ENCODE results near the gene FAM200C.

The FAM200C gene

DNA sequence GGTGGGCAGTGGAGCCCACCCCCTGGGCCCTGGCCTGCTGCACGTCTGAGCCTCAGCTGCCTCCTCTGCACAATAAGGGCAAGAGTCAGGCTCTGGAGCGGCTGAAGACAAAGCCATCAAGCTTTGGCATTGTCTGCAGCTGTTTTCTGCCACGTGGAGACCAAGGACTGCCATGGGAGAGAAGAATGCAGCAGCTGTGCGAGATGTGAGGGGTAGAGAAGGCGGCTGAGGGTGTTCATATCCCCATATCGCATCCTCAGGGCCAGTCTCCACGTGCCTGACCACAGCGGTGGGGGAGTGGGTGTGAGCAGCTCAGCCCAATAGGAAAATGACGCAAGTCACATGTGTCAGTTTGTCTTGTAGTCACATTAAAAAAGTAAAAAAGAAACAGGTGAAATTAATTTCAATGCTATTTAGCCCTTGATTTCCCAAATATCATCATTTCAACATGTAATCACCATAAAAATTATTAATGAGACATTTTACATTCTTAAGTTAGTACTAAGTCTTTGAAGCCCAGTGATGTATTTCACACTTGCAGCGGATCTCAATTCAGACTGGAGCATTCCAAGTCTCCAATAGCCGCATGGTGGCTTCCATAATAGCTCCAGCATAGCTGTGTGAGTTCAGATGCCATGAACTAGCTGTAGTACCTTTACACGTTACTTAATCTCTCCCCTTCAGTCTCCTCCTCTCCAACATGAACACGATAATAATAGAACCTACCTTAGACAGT is 36.0 kb downstream of the FAM200C start:
- no peak for DNase-seq

DNA sequence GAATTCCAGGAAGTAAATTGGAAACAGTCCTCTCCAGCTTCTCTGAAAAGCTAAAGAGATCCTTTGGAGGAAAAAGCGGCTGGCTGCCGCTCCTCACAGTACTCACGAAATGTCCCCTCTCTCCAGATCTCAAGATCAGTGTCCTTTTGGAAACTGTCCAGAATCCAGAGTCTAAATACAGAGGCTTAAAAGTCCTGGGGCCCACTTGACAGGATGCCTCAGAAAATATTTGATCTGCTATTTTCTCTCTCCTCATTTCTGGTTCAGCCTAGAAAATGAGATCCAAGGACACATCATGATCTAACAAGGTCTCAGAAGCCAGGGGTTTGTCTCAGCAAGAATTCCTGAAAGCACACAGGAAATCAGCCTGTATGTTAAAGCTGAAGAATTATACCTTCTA is 36.6 kb downstream of the FAM200C start:
- DNase-seq, result no peak

DNA sequence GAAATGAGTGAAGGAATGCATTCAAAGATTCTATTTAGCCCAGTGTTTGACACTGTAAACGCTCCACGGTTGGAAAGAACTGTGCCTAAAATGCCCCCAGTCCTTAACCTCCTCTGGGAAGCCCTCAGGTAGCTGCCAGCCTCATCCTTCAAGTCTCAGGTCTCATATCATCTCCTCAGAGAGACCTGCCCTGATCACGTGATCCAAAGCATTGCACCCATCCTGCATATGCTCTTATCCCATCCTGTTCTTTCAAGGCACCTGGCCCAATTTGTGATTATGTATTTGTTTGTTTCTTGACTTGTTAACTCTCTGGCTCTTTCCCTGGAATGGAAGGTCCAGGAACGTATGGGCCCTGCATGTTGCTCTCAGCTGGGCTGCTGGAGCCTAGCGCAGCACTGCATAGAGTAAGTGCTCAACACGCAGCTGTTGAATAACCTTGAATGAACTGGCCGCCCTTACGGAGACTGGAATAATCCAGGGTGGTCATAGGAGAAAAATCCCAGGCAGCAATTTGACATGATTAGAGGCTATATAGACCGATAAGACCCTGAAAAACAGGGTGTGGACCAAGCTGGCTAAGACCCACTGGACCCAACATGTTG is 38.1 kb downstream of the FAM200C start:
- no peak for DNase-seq

DNA sequence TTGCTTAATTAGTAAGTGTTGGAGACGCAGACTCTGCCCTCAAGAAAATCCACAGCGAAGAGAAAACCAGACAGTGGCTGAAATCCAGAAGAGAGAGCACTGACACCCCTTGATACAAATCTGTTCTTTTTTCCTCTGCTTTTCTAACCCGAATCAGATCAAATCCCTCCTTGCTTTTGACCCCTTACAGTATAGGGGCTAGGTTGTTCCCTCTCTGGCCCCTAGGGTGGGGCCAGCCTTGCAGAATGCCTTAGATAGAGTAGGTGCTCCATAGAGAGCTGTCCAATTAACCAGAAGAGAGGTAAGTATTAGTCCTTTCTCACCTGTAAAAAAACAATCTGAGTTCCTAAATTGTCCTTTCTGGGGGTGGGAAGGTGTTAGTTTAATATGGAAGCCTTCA is 39.5 kb downstream of the FAM200C start:
- DNase-seq, result no peak

DNA sequence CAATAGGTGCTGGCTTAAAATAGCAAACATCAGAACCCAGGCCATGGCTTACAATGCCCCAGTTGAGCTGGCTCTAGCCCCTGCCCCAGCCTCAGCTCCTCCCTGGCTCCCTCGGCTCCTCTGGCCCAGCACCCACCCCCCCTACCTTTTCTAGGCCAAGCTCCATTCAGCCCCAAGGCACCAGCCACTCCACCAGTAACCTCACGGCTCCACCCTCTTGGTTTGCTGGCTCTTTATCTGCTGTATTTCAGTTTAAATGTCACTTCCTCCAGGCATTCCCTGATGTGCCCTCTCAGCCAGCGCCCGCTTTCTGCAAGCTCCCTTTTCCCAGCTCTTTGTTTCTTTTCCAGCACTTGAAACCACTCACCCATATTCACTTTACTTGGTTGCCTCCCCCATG is 40.0 kb downstream of the FAM200C start:
- DNase-seq, result no peak

DNA sequence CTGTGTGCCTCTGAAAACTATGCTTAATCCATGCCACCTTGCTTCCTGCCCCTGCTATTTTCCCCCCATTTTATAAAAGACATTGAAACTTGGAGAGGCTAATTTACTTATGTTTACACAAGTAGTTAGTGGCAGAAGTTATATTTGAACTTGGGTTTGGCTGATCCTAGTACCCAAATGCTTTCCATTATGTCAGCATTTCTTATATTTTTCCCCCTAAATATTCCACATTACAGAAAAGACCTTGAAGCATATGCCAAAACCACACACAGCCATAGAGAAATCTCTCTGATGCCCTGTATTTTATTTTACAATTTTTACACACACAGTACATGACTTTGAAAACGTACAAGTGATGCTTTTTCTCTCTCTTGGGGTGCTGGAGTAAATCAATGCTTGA is 40.6 kb downstream of the FAM200C start:
- no peak for DNase-seq

DNA sequence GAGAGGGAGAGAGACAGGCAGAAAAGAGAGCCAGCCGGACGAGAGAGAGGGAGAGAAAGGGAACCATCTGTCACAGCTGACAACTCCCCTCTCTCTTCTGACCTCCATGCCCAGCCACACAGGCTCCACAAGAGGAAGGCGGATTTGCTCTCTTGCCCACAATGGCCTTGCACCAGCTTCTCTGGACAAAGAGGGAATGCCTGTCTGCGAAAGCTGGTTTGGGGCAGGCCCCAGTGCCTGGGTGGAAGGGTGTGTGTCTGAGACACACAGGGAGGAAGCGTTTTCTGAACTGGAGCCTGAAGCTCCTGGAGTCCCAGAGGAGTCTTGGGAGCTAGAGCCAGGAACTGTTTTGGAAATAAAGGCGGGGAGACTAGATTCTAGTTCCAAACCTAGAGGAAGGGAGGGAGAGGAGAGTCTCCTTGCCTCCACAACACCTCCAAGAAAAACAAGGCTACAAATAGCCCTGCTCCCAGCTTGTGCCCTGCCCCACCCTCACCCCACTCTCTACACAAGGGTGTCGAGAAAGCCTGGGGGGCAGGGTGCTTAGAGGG is 41.9 kb downstream of the FAM200C start:
- DNase-seq, result no peak

DNA sequence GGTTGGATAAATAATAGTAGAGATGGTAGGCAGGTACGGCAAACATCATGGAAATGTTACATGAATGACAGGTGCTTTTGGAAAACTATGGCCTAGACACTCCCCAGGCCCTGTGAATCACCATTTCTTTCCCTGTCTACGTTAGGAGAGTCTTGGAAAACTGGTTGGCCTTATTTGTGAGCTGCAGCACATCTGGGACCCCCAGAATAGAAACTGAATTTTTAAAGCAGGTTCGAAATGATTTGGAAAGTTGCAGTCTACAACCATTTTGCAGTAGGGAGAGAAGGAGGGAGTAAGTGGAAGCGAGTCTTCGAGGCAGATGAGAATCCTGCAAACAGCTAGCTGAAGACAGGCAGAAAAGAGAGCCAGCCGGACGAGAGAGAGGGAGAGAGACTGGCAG is 42.5 kb downstream of the FAM200C start:
- no peak for DNase-seq

DNA sequence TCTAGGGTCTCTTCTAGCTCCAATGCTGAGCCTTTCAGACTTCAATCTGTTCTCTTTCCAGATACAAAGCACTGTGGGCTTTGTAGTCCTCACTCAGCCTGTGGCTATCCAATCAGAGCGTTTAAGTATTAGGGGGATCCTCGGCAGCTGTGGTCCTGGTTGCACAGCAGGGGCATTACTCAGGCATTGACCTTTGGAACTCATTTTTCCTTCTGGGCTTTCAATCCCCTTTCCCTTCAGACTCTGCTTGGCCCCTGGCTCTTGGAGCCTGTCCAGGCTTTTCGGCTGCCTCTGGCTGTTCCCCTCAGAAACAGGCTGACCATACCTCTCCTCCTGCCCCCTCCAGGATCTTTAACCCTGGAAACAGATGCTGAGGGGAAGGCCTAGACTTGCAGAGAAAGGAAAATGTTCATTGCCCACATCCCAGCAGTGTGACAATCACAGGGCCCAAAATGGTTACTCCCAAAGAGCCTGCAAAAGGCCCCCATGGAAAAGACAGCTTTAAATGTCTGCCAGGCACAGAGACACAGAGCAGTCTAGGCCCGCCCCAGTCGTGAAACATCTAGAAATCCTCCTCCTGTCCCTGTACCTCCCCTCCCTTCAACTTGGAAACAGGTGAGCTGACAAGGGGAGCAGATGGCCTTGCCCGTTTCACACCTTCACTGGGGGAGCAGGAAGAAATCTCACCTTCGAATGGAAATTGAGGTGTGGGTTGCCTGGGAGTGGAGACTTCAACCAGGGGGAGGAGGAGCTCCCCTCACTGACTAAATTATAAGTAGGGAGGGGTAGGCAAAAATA is 43.1 kb downstream of the FAM200C start:
- no peak for DNase-seq

DNA sequence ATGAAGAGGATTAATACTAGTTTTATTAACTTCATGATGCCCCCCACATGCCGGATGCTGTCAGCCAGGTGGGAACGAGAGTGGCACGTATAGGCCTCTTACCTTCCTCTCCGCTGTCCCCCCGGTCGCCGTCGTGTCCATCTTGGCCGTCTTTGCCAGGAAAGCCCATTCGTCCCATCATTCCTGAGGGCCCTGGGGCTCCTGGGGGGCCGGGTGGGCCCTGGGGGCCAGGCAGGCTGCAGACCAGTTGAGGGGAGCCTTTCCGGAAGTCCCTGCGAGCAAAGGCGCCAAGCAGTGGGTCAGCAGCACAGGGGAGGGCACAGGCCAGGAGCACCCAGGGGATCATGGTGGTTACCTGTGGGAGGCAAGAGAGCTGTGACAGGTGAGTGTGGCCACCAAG is 45.2 kb downstream of the FAM200C start:
- no peak for DNase-seq

DNA sequence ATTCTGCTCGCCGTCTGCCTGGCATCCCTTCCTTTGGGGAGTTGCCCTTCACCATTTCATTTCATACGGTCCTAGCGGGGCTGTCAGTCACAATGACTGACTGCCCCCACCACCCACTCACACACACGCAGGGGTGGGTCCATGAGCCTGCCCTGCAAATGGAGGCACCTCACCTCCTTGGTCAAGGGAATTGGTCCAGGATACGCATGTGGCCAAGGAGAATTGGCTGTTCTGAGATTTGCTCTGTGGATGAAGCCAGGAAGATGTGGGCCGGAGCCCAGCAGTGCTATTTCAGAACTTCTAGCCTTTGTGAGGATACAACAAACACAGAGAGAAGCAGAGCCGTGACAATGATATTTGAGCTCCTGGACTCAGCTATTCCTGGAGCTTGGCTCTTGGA is 46.5 kb downstream of the FAM200C start:
- DNase-seq, result no peak

DNA sequence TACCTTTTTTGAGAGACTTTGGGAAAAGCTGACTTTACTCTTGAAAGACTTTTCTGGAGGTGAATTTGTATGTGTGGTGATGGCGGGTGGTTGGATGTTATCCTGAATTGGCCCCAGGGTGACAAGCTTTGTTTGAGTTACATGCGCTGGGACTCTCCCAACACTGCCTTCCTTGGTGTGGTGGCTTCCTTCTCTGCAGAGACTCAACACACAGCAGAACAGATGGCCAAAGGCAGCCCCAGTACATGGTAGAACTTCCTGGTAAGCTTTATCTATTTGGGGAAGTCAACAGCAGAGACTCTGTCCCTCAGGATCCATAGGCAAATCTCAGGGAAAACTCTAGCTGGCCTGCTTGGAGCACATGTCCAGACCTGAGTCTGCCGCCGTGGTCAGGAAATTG is 47.5 kb downstream of the FAM200C start:
- DNase-seq, result no peak

DNA sequence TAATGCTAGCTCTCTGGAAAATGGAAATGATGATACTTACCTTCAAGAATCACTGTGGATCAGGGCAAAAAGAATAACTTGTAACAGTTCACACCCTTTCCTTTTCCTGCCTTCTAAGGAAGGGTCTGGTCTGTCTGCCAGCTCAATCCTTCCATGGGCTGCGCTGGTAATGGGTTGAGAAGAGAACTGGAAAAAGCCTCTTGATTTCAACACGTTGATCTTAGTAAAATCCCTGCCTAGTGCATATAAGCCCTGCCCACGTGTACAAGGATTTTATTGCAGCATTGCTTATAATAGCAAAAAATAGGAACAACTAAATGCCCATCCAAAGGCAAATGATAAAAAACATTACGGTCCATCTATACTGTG is 49.9 kb downstream of the FAM200C start:
- DNase-seq, result no peak

DNA sequence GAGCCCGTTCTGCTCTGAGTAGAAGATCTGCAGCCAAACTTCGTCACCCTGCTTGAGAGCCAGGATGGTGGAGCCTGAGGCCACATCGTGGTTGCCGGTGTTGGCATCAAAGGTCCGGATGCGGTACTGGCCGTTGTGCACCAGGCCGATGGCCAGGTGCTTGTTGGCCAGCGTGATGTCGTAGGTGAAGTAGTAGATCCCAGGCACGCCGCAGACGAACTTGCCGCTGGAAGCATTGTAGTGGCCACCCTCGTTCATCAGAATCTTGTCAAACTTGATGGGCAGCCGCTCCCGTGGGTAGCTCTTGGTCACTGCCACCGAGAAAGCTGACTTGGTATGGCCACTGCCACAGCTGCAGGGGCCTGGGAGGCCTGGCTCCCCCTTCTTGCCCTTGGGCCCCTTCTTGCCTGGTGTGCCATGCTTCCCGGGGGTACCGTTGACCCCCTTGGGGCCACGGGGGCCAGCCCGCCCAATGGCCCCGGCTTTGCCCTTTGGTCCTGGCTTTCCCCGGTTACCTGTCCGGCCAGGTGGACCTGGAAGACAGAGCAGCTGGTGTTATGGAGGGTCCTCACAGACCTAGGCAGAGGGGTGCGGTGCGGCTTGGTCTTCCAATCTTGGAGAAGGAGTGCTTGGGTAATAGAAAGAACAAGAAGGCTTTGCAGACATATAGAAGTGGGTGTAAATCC is 50.5 kb downstream of the FAM200C start:
- DNase-seq, result no peak

DNA sequence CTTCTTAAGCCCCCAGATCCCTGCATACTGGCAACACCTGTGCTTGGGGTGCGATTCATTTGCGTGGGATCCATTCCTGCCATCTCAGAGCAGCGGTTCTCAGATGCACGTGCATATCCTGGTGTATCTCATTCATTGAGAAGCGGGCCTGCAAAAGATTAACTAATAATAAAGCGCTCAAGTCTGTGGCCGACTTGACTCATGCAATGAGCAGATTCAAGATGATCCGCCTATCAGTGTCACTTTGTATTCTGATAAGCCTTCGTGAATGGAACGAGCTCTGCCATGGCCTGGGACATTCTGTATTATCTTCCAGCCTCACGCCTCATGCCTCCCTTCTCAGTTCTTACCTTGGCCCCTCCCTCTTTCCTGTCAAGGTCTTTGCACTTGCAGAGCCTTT is 51.8 kb downstream of the FAM200C start:
- DNase-seq, result no peak

DNA sequence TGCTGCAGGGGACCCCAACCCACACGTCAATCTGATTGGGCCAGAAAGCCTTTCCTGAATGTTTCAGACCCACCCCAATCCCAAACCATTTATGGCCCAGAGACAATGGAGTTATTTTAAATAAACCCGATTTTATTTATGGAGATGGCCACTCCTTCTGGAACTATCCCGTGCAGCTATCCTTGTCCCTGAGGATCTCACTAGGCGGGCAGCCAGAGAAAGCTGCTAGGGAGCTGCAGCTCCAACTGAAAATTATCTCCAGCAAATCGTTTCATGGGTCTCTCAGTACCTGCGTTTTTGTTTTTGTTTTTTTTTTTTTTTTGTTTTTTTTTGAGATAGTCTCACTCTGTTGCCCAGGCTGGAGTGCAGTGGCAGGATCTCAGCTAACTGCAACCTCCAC is 52.4 kb downstream of the FAM200C start:
- DNase-seq, result no peak

Data from activated CD4-positive, alpha-beta T cell treated with anti-CD3 and anti-CD28 coated beads, Interleukin-2, amount 50 U/mL, for 16 hours (primary cell).